Right lobe of liver (tissue), 4 donors: ENCODE measurements around the gene SPDYE18.
"Not testable (repeated sequence)": the region's sequence is repeated elsewhere in the genome, so short reads cannot be mapped to it uniquely, and the experiment has no call there.

Experiments used
- CTCF ChIP-seq, 4 donors: fragments of 200-600 bp in 3 of 4; fragments of 450-650 bp in 1 of 4; IDR thresholded peaks; one replicate each; pipeline versions ENCODE4 v1.5.1 to v1.8.0; 2016 to 2022; ENCODE audit warnings: antibody characterized with exemption in 4 of 4, mild to moderate bottlenecking in 2 of 4
- POLR2A ChIP-seq: fragments of 450-650 bp; IDR thresholded peaks from one replicate; pipeline ENCODE4 v1.6.1; 2017; ENCODE audit warnings: antibody characterized with exemption, mild to moderate bottlenecking
- donor health status: DM: no; HTN: no; CAD: no.
- donor health status: DM: no; HTN: no; CAD: no.
- donor health status: DM: no; HTN: yes; CAD: no.

- not testable (repeated sequence) for TF ChIP-seq CTCF (IDR thresholded peaks at IDR 0.05); POLR2A
Observed at GRCh38 chr7:77010074-77010680, 52.2 kb downstream of the SPDYE18 start.
